K562 (cell line): ENCODE results near the gene PTPRU. TPM values are rescaled to one million over a fixed set of nuclear protein-coding genes. Genes with fewer than 3 reads are reported as not detected.

Source experiments
- ATAC-seq: fragments of 200-7000 bp; cut with Tn5 transposase; 3 replicates; pipeline ENCODE4 v1.9.1; 2020; ENCODE audit warnings: moderate library complexity
- BruUV-seq: library from RNA; stranded (reverse); fragments of 400-500 nt; replicated peaks from 2 replicates; lab custom pipeline; 2021; lab: Mats Ljungman, UMichigan
- CTCF ChIA-PET: fragments of 300-600 bp; formaldehyde crosslinking; extraction: SDS; loops from one replicate; lab custom pipeline; 2021; ENCODE audit warnings: low intra/inter-chr PET ratio; lab: Yijun Ruan, JAX
- POLR2A ChIA-PET: fragments of 300-600, 350-650 bp; sonication (Branson Sonifier 250); formaldehyde crosslinking; extraction: SDS; loops from one replicate; lab custom pipeline; 2021; ENCODE audit warnings: antibody characterized with exemption, inconsistent platforms; lab: Yijun Ruan, JAX
- DNase-seq, 4 experiments: peaks; one replicate each; pipeline versions ENCODE4 v3.0.0 to v3.0.0-alpha.2; 2011 to 2018; ENCODE audit warnings: low spot score in 3 of 4, mixed read lengths in 3 of 4; ENCODE audit errors: extremely low read depth in 1 of 4
- FAIRE-seq: peaks from 2 replicates; lab custom pipeline; 2011; peaks lifted over from hg19 to GRCh38; lab: Jason Lieb, UNC
- H2AFZ ChIP-seq: 2 replicates; pipeline ENCODE4 v1.6.0; 2011; ENCODE audit warnings: low read depth, low read length, control low read depth, inconsistent platforms
- H3K27ac ChIP-seq: fragments of 200-600 bp; 3 replicates; pipeline ENCODE4 v1.8.0; 2011; ENCODE audit warnings: low read depth, mild to moderate bottlenecking, control low read depth, inconsistent platforms, low read length, moderate library complexity, mixed read lengths; ENCODE audit errors: extremely low read depth
- H3K27me3 ChIP-seq, 2 experiments: fragments of 300-600 bp in 1 of 2; 2 replicates in 1 of 2; 3 replicates in 1 of 2; pipeline versions ENCODE4 v1.6.0 to v1.8.0; 2011; ENCODE audit warnings: inconsistent platforms in 2 of 2, low read length in 2 of 2, mild to moderate bottlenecking in 1 of 2, mixed read lengths in 1 of 2, moderate library complexity in 1 of 2; ENCODE audit not compliant: control insufficient read depth in 2 of 2, insufficient read depth in 2 of 2
- H3K36me3 ChIP-seq: fragments of 300-600 bp; 3 replicates; pipeline ENCODE4 v1.8.0; 2011; ENCODE audit warnings: mild to moderate bottlenecking, low read length, inconsistent platforms; ENCODE audit not compliant: control insufficient read depth, insufficient read depth
- H3K4me1 ChIP-seq, 2 experiments: fragments of 200-600 bp in 1 of 2; replicated peaks in 1 of 2; 2 replicates in 1 of 2; 3 replicates in 1 of 2; pipeline versions ENCODE4 v1.5.1 to v1.8.0; 2011; ENCODE audit warnings: inconsistent platforms in 2 of 2, low read length in 2 of 2, mild to moderate bottlenecking in 1 of 2, mixed read lengths in 1 of 2, moderate library complexity in 1 of 2; ENCODE audit not compliant: control insufficient read depth in 2 of 2, insufficient read depth in 2 of 2
- H3K4me2 ChIP-seq: 2 replicates; pipeline ENCODE4 v1.6.1; 2011; ENCODE audit warnings: low read length, control low read depth, inconsistent platforms, mixed read lengths; ENCODE audit not compliant: insufficient read depth
- H3K4me3 ChIP-seq: fragments of 200-600 bp; sonication (generic), shearing (Covaris generic); 2 replicates; pipeline ENCODE4 v1.5.1; 2016; ENCODE audit warnings: control low read depth, inconsistent platforms
- H3K79me2 ChIP-seq: fragments of 200-600 bp; 3 replicates; pipeline ENCODE4 v1.8.0; 2011; ENCODE audit warnings: low read length, inconsistent platforms; ENCODE audit not compliant: control insufficient read depth, insufficient read depth
- H3K9ac ChIP-seq, 2 experiments: 2 replicates each; pipeline versions ENCODE4 v1.6.0 to v1.6.1; 2011; ENCODE audit warnings: low read depth in 2 of 2, low read length in 2 of 2, control low read depth in 1 of 2, inconsistent platforms in 1 of 2, mild to moderate bottlenecking in 1 of 2, mixed read lengths in 1 of 2; ENCODE audit not compliant: insufficient read depth in 1 of 2
- H3K9me1 ChIP-seq: one replicate; pipeline ENCODE4 v1.6.0; 2011; ENCODE audit warnings: inconsistent platforms, mild to moderate bottlenecking, low read length, moderate library complexity; ENCODE audit not compliant: control insufficient read depth, insufficient read depth
- H3K9me3 ChIP-seq: replicated peaks from 2 replicates; pipeline ENCODE4 v1.5.1; 2011; ENCODE audit warnings: low read depth, low read length, inconsistent platforms; ENCODE audit not compliant: control insufficient read depth, insufficient read depth
- H4K20me1 ChIP-seq: replicated peaks from 2 replicates; pipeline ENCODE4 v1.6.1; 2011; ENCODE audit warnings: low read length, inconsistent platforms, mixed read lengths; ENCODE audit not compliant: control insufficient read depth, insufficient read depth
- CC2D1A ChIP-seq: fragments of 450-650 bp; IDR thresholded peaks from 2 replicates; pipeline ENCODE4 v1.6.1; 2017; ENCODE audit warnings: mild to moderate bottlenecking
- HIVEP1 ChIP-seq: fragments of 250-450 bp; sonication (Bioruptor Pico); IDR thresholded peaks from 2 replicates; pipeline ENCODE4 v1.4.0; 2020; ENCODE audit warnings: mild to moderate bottlenecking
- POLR3G ChIP-seq: IDR thresholded peaks from 2 replicates; pipeline ENCODE4 v1.6.1; 2011; ENCODE audit not compliant: insufficient read length, insufficient replicate concordance; ENCODE audit errors: extremely low read depth
- RBM34 ChIP-seq: fragments of 200-400 bp; formaldehyde crosslinking; IDR thresholded peaks from 2 replicates; pipeline ENCODE4 v1.6.1; 2018; ENCODE audit warnings: low read length, borderline replicate concordance; ENCODE audit not compliant: insufficient read depth
- RFX5 ChIP-seq: IDR thresholded peaks from 2 replicates; pipeline ENCODE4 v1.6.1; 2011; ENCODE audit warnings: low read depth, mild to moderate bottlenecking, improper control_type of control experiment, low read length
- ZBTB2 ChIP-seq: fragments of 450-650 bp; IDR thresholded peaks from 2 replicates; pipeline ENCODE4 v1.6.1; 2016; ENCODE audit warnings: antibody characterized with exemption
- WGBS: fragments of 100-300 bp; shearing (Covaris generic); methylation state at CpG from one replicate; pipeline ENCODE4 v1.1.6; 2016; ENCODE audit warnings: low coverage, mixed read lengths; ENCODE audit not compliant: insufficient coverage; ENCODE audit errors: missing lambda C conversion rate; 5-methylcytosine and 5-hydroxymethylcytosine counted together
- in situ Hi-C: fragments of 300-500 bp; cut with MboI; formaldehyde crosslinking; loops from 4 replicates; pipeline ENCODE4 v1.15.0; 2018; ENCODE audit warnings: inconsistent platforms, mixed read lengths
- intact Hi-C: fragments of 100-400 bp; cut with micrococcal nuclease; formaldehyde crosslinking; loops from 2 replicates; pipeline ENCODE4 v1.14.2; 2022
- polyA plus RNA-seq, 8 experiments: library from polyadenylated mRNA; depleted of rRNA in 4 of 8; stranded (reverse) in 5 of 8; unstranded in 3 of 8; fragments of >200 nt; fragmentation: Nextera tagmentation in 2 of 8; fragmentation: Illumina TruSeq in 1 of 8; extraction: Ambion mirVana in 2 of 8; extraction: Trizol in 1 of 8; gene quantifications; 2 replicates each; pipeline versions ENCODE4 v1.2.1 to v1.2.3, GENCODE V29; 2011 to 2014; ENCODE audit warnings: inconsistent platforms in 1 of 8, missing spikeins in 1 of 8
- total RNA-seq, 7 experiments: library from RNA; depleted of rRNA in 6 of 7; stranded (reverse); fragments of >200 nt in 6 of 7; fragmentation: Illumina TruSeq in 2 of 7; extraction: Trizol in 2 of 7; gene quantifications; 2 replicates each; pipeline versions ENCODE4 v1.2.1 to v1.2.3, GENCODE V29; 2011 to 2021; ENCODE audit warnings: low replicate concordance in 1 of 7
- TF ChIP-seq, protein P1 (sequence below): fragments of 250-450 bp; sonication (Bioruptor Pico); IDR thresholded peaks from 2 replicates; pipeline ENCODE4 v1.8.0; 2022; ENCODE audit warnings: moderate library complexity, mild to moderate bottlenecking, inconsistent platforms
- TF ChIP-seq, protein P2 (sequence below): sonication (generic); formaldehyde crosslinking; IDR thresholded peaks from 2 replicates; pipeline ENCODE4 v1.4.0; 2020; ENCODE audit warnings: mild to moderate bottlenecking, missing genetic modification reagents

PTPRU gene
- total and polyA plus RNA-seq, 9 of the 15 experiments (the other 6 are each of a cell fraction or from before 2014, with no cell fraction given), result 0.01 to 2.9 (median 1.0) TPM

DNA sequence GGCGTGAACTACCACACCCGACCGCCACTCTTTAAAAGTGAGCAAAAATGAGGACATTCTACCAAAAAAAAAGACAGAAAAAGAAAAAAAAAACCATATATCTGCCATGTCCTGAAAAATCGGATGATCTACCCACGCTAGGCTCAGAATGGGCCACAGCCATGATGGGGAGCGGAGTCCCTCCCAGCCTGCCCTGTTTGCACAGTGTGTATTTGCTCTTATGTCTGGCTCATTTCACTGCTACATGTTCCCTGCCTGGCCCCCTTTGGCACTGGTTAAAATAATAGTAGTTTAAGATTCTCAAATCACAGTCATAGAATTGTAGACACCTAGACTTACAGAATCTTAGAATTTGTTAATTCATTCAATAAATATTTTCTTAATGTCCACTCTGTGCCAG lies 121.9 kb downstream of the PTPRU start:
- peaks cover 22 to 48% of the 10 kb centered on the region in 2 experiments for H3K27me3 ChIP-seq
- DNase-seq (no peak), ATAC-seq (no peak), FAIRE-seq (no peak)
- CTCF ChIA-PET, result no interaction called here
- WGBS, result 3% methylated on average over 6 of the region's 6 CpGs
- POLR2A ChIA-PET, result no interaction called here
- H3K79me2 ChIP-seq, result no peaks in the 10 kb centered on the region
- no peak overlapping the region for H3K4me3 ChIP-seq
- BruUV-seq, result no TSS peak
- no peak overlapping the region for H3K4me2 ChIP-seq
- no peak overlapping the region for H3K9ac ChIP-seq
- no peaks in the 10 kb centered on the region for H3K9me1 ChIP-seq
- H3K9me3 ChIP-seq, result no peaks in the 10 kb centered on the region
- intact Hi-C loops (no loop called here), in situ Hi-C loops (no loop called here)
- H3K36me3 ChIP-seq, result no peaks in the 10 kb centered on the region
- TF ChIP-seq HIVEP1 (CRISPR knock-in tag), result no peak
- TF ChIP-seq ZBTB2, result no peak
- TF ChIP-seq, protein P1, sequence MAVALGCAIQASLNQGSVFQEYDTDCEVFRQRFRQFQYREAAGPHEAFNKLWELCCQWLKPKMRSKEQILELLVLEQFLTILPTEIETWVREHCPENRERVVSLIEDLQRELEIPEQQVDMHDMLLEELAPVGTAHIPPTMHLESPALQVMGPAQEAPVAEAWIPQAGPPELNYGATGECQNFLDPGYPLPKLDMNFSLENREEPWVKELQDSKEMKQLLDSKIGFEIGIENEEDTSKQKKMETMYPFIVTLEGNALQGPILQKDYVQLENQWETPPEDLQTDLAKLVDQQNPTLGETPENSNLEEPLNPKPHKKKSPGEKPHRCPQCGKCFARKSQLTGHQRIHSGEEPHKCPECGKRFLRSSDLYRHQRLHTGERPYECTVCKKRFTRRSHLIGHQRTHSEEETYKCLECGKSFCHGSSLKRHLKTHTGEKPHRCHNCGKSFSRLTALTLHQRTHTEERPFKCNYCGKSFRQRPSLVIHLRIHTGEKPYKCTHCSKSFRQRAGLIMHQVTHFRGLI (CRISPR knock-in tag), result no peak
- no peak for TF ChIP-seq CC2D1A
- TF ChIP-seq RFX5, result no peak
- TF ChIP-seq RBM34, result no peak
- TF ChIP-seq, protein P2, sequence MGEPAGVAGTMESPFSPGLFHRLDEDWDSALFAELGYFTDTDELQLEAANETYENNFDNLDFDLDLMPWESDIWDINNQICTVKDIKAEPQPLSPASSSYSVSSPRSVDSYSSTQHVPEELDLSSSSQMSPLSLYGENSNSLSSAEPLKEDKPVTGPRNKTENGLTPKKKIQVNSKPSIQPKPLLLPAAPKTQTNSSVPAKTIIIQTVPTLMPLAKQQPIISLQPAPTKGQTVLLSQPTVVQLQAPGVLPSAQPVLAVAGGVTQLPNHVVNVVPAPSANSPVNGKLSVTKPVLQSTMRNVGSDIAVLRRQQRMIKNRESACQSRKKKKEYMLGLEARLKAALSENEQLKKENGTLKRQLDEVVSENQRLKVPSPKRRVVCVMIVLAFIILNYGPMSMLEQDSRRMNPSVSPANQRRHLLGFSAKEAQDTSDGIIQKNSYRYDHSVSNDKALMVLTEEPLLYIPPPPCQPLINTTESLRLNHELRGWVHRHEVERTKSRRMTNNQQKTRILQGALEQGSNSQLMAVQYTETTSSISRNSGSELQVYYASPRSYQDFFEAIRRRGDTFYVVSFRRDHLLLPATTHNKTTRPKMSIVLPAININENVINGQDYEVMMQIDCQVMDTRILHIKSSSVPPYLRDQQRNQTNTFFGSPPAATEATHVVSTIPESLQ, result no peak
- TF ChIP-seq POLR3G, result no peak
- TF ChIP-seq, all 486 proteins: peak for 0
- no peak overlapping the region for H2AFZ ChIP-seq
- peaks cover 3% of the 10 kb centered on the region; the same call in 1 of the 2 replicates for H4K20me1 ChIP-seq
- H3K27ac ChIP-seq, result no peak overlapping the region
- peaks cover 0 to 4% of the 10 kb centered on the region in 2 experiments; a peak in 3 of 5 replicates for H3K4me1 ChIP-seq
